MM.1S (cell line): ENCODE results near the gene LIPK.

Source experiments
- EZH2 ChIP-seq: fragments of 300-600 bp; sonication (generic); optimal IDR thresholded peaks from 2 replicates; pipeline ENCODE3; 2017; ENCODE audit warnings: low read depth, mild to moderate bottlenecking, antibody characterized with exemption, low read length, mixed read lengths
- TF ChIP-seq, protein P1 (sequence below): fragments of 300-600 bp; sonication (generic); IDR thresholded peaks from 2 replicates; pipeline ENCODE4 v1.5.1; 2016; ENCODE audit warnings: antibody characterized with exemption, low read length, mixed read lengths

GRCh38 chr10:88676283-88677060, 29.6 kb upstream of the LIPK start:
- TF ChIP-seq, protein P1, sequence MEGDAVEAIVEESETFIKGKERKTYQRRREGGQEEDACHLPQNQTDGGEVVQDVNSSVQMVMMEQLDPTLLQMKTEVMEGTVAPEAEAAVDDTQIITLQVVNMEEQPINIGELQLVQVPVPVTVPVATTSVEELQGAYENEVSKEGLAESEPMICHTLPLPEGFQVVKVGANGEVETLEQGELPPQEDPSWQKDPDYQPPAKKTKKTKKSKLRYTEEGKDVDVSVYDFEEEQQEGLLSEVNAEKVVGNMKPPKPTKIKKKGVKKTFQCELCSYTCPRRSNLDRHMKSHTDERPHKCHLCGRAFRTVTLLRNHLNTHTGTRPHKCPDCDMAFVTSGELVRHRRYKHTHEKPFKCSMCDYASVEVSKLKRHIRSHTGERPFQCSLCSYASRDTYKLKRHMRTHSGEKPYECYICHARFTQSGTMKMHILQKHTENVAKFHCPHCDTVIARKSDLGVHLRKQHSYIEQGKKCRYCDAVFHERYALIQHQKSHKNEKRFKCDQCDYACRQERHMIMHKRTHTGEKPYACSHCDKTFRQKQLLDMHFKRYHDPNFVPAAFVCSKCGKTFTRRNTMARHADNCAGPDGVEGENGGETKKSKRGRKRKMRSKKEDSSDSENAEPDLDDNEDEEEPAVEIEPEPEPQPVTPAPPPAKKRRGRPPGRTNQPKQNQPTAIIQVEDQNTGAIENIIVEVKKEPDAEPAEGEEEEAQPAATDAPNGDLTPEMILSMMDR = no peak
- TF ChIP-seq EZH2 = no peak
